Inflammatory macrophage treated with lipopolysaccharide for 1 hour (primary cell): ENCODE results near the gene MRFAP1L1.
"Not testable (repeated sequence)": the region's sequence is repeated elsewhere in the genome, so short reads cannot be mapped to it uniquely, and the experiment has no call there.

Experiments
- DNase-seq, 2 donors: peaks; one replicate each; pipeline ENCODE4 v3.0.0-alpha.2; 2020 to 2022

Gene MRFAP1L1

DNA sequence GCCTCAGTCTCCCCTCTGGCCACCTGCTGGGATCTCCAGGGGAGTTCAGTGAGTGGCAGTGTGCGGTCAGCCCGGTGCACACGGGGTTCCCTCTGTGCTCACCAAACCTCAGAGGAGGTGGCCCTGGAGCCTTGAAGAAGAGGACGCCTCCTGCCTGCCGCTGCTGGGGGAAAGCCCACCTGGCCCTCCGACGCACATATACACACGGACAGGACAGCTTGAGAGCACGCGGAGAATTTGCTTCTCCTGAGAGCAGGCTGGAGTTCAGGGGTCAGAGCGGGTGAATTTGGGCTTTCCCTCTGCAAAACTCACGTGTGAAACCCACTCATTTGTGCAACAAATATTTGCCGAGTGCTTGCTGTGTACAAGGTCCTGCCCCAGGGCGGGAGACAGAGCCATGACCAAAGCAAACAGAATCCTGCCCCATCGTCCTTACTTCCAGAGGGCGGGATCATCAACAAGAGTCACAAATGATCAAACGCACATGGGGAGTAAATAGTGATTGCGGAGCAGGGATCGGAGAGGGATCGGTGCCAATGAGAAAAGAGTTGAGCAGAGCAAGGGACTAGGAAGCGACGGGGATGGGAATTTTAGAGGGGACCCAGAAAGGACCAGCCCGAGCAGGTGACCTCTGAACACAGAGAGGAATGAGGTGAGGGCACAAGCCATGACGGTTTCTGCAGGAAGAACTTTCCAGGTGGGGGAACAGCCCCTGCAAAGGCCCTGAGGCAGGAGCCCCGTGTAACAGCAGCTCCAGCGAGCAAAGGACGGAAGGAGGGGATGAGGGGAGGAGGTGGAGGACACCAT lies 23.9 kb upstream of the MRFAP1L1 start:
- no peak for DNase-seq

DNA sequence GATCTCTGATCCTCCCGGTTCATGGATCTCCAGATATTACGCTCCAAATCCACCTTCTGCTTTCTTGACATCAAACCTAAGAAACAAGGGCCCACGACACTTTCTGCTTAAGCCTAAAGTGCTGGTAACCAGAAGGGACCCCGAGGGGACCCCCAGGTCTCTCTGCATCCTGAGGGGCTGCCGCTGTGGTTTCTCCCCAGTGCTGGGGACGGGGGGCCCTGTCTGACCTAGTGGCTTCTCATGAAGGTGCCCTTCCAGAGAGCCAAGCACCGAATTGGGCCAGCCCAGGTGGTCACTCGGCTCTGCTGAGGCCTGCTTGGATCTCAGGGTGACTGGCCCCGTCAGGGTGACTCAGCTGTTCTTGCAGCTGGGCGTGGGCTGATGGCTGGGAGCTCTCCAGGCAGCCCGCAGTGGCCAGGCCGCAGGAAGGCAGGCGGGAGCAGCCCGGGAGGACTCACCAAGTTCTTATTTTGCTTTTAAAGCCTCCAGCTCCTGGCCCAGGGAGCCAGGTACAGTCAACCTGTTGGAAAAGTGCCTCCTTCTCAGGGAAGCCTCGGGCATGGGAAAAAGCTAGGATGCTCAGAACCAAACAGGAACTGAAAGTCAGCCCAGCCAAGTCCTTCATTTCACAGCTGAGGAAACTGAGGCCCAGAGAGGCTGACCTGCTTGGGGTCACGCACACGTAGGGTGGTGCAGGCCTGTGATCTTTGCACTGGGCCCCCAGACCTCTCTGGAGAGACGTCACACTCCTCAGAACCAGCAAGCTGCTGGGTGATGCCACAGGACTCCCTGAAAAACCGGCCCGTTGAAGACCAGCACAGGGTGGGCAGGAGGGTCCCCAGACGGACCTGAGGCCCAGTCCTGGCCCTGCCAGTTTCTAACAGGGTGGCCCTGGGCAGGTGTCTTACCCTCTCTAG lies 23.0 kb upstream of the MRFAP1L1 start:
- peak; percentile 76 to 81 for DNase-seq

GRCh38 chr4:6731780-6732179 lies 22.1 kb upstream of the MRFAP1L1 start:
- no peak for DNase-seq

DNA sequence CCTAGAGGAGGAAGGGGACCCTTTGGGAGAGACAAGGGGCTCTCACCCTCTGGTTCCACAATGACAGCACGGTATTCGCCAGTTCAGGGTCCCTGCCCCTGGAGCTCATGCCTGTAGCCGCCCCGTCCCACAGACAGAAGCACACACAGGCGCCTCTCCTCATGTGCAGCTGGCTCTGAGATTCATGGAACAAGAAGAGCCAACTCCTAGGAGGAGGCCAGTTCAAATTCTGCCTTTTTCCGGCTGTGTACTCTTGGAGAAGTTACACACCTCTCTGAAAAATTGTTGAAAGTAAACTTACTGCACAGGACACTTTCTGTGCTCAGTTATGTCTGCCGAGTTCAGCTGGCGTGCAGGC lies 21.6 kb upstream of the MRFAP1L1 start:
- DNase-seq = no peak

- peak; percentile 56 to 73 for DNase-seq
These were observed 21.1 kb upstream of the MRFAP1L1 start for GRCh38 chr4:6730603-6731317.

- DNase-seq = no peak
These were observed 18.8 kb upstream of the MRFAP1L1 start for GRCh38 chr4:6728320-6729029.

DNA sequence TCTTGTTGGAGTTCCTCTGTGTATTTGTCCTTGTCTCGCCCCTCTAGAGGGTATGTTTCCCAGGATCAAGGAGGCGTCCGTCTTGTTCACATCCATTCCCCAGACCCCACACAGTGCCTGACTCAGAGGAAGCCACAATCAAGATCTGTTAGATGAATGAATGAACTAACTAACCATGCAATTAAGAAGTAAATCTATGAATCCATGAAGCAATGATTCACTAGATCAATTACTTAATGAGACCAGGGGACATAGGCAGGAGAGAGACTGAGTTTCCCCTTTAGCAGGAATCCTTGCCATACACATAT lies 18.2 kb upstream of the MRFAP1L1 start:
- DNase-seq = no peak

DNA sequence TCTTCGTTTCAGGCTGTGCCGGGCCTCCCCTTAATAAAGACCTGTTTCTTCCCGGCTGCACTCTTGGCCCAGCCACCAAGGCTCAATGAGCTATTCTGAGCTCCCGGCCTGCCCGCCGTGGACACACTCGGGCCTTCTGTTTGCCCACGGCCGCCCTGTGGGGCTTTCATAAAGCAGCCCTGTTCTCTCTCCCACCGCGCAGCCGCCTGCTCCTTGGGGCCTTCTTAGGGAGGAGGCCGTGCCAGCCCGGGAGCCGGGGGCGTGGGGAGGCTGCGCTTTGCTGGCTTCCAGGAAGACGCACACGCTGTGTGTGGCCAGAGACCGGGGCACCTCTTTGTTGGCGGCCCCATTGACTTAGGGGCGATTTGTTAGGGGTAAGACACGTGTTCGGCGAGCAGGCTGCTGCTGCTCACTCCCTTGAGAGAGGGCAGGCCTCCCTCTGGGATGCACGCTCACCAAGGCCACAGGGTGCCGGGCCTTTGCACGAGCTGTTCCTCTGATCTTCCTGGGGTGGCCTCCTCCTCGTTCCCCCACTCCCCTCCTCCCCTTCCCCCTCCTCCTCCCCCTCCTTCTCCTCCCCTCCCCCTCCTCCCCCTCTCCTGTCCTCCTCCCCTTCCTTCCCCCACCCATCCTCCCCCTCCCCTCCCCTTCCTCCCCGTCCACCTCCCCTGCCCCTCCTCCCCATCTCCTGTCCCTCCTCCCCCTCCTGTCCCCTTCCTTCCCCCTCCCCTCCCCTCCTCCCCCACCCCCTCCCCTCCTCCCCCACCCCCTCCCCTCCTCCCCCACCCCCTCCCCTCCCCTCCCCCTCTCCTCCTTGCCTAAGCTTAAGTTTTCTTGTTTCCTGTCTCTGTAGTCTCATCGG lies 17.6 kb upstream of the MRFAP1L1 start:
- DNase-seq = no peak

DNA sequence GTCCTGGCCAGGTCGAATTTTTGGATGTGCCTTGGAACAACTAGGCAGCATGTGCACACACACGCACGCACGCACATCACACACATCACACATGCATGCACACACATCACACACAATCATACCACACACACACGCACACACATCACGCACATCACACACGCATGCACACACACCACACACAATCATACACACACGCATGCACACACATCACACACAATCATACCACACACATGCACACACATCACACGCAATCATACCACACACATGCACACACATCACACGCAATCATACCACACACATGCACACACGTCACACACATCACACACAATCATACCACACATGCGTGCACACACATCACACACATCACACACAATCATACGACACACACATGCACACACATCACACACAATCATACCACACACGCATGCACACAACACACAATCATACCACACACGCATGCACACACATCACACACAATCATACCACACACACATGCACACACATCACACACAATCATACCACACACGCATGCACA lies 15.8 kb upstream of the MRFAP1L1 start:
- not testable (repeated sequence) for DNase-seq

- no peak for DNase-seq
These were observed 14.9 kb upstream of the MRFAP1L1 start for GRCh38 chr4:6724421-6725111.

GRCh38 chr4:6723851-6724250 lies 14.2 kb upstream of the MRFAP1L1 start:
- no peak for DNase-seq

DNA sequence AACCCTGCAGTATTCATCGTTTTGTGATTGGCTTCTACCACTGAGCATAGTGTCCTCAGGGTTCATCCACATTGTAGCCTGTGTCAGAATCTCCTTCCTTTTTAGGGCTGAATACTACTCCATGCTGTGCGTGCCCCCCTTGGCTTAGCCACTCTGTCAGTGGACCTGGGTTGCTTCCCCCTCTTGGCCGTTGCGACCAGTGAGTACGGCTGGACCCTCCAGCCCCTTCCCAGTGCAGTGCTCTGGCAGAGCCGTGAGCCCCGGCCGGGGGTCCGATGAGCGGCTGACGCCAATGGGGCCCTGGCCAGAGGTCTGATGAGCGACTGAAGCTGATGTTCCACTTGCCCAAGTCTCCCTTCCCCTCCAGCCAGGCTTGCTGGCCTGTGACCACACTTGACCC lies 13.2 kb upstream of the MRFAP1L1 start:
- DNase-seq = no peak

DNA sequence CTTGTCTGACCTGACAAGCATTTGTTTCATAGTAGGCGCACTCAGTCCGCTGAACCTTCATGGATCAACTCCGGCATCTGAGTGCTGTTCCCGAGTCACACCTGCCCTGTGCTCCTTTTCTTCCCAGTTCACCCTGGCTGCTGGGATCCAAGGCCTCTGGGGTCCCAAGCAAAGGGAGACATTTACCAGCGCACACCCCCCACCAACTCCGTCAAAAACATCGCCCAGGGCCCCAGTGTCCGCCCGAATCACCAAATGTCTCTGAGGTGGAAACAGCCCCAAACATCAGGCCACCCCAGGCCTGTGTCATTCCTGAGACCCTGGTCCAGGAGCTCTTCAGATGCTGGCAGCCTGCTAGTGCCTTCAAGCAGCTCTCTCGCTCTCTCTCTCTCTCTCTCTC lies 11.5 kb upstream of the MRFAP1L1 start:
- DNase-seq = no peak

- DNase-seq = peak; percentile 52 to 90
These were observed 10.6 kb upstream of the MRFAP1L1 start for GRCh38 chr4:6720202-6720699.

DNA sequence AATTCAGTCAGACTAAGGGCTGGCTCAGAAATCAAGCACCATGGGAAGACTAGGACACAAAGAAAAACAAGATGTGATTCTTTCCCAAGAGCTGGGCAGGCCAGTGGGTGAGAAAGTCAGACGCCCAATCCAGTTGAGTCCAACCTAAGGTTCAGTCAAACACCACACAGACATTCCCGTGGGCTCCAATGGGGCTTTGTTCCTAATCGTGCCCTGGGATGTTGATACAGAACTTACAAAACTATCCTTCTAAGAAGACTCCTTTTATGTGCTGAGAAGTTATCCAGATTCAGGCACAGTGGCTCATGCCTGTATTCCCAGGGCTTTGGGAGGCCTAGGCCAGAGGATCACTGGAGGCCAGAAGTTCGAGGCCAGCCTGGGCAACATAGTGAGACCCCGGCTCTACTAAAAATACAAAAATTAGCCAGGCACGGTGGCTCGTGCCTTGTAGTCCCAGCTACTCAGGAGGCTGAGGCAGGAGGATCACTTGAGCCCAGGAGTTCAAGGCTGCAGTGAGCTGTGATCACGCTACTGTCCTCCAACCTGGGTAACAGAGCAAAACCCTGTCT lies 10.0 kb upstream of the MRFAP1L1 start:
- DNase-seq = no peak

DNA sequence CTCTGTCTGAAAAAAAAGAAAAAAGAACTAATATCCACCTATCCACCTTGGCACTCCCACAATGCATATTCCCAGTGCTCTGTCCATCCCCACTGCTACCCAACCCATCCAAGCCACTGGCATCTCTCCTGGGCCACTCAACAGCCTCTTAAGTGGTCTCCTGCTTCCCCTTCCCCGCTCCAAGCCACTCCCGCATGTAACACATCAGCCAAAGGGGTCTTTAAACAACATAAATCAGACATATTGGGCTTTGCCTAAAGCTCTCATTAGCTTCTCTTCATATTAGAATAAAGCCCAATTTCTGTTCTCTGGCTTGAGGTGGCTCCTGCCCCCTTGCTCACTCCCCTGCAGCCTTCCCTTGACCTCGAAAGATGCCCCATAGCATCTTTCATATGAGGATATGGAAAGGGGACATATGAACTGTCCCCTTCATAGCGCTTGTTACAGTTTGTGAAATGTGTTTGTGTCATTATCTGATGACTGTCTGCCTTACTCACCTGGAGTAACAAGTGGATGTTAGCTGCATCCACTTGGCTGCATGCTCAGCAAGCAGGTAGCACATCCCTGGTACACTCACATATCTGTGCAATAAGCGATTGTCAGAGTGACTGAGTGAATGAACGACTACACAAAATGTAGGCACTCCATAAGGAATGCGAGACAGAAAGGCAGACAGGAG lies 9.4 kb upstream of the MRFAP1L1 start:
- no peak for DNase-seq

GRCh38 chr4:6716958-6717655 lies 7.4 kb upstream of the MRFAP1L1 start:
- no peak for DNase-seq

DNA sequence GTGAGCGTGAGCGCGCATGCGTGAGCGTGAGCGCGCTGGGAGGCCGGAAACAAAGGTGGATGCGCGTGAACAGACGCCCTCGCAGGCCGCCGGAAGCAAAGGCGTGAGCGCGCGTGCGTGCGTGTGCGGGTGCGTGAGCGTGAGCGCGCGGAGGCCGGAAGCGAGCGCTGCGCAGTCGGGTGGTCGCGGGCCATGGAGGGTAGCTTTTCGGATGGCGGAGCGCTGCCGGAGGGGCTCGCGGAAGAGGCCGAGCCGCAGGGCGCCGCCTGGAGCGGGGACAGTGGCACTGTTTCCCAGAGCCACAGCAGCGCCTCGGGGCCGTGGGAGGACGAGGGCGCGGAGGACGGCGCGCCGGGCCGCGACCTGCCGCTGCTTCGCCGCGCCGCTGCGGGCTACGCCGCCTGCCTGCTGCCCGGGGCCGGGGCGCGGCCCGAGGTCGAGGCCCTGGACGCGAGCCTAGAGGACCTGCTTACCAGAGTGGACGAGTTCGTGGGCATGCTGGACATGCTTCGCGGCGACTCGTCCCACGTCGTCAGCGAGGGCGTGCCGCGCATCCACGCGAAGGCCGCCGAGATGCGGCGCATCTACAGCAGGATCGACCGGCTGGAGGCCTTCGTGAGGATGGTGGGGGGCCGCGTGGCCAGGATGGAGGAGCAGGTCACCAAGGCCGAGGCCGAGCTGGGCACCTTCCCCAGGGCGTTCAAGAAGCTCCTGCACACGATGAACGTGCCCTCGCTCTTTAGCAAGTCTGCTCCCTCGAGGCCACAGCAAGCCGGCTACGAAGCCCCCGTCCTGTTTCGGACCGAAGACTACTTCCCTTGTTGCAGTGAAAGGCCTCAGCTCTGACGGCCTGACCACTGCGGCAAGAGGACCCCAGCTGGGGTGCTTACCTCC lies 6.6 kb upstream of the MRFAP1L1 start, which contains the start of gene BLOC1S4:
Gene BLOC1S4, plus strand, starts transcription at position 157 of the 894 bp plus-strand sequence. Its CDS starts 36 bp downstream, at position 193.
- peak; percentile 74 to 88 for DNase-seq
